NCI-H446 treated with DMSO at 0.1 percent for 48 hours (cell line): ENCODE data around the gene PJVK.
"Not testable (repeated sequence)": the region's sequence is repeated elsewhere in the genome, so short reads cannot be mapped to it uniquely, and the experiment has no call there.

Experiments
- DNase-seq: peaks from one replicate; lab custom pipeline; 2025; lab: John Stamatoyannopoulos, UW

Gene PJVK

GRCh38 chr2:178436662-178437061 is 14.5 kb upstream of the PJVK start:
- no peak for DNase-seq

GRCh38 chr2:178441426-178441825 is 9.8 kb upstream of the PJVK start:
- no peak for DNase-seq

DNA sequence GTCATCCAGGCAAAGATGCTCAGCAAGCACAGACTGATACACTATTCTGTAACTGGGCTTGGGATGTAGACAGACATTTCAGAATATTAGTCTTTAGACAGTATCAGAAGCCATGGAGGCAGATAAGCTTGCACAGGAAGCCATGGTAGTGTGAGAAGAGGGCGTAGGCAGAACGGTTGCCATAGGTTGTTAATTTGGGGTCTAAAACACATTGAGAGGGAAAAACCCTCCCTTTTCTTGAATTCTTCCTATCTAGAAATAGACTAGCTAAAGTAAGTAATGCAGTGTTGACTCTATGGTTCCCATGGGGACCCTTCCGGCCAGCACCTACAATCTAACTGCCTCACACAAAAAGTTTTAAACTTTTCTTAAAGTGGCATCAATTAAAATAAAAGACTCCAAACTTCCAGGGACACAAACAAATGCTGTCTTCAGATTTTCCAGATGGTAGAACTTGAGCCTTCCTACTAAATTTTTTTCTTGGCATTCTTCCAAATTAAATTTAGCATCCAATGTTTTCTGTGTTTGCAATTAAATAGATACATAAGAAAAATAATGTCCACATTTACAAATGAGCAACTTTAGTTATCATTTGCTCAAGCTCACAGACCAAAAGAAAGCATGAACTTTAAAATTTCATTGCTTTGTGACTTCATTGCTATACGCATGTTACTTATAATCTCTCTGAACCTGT is 2.1 kb upstream of the PJVK start:
- DNase-seq: no peak

GRCh38 chr2:178449700-178450523 is 1.3 kb upstream of the PJVK start:
- no peak for DNase-seq

GRCh38 chr2:178450524-178450773 is 729 bp upstream of the PJVK start:
- DNase-seq: no peak

GRCh38 chr2:178452334-178452733 is 1.2 kb downstream of the PJVK start:
- no peak for DNase-seq

DNA sequence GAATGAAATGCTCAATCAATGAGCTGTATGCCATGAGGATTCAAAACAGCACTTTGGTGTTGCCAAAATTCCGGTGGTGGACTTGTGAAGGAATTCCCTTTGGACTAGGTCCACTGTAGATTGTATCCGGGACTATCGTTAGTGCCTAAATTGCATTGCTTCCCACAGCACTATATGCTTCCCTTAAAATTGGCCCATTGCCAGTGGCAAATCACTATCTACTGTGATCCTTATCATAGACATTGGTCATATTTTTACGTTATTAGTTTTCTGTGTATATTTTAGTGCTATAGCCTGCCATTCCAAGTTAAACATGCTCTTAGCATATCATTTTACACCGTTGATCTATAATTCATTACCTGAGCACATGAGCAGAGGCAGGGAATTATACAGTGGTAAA is 1.7 kb downstream of the PJVK start:
- no peak for DNase-seq

DNA sequence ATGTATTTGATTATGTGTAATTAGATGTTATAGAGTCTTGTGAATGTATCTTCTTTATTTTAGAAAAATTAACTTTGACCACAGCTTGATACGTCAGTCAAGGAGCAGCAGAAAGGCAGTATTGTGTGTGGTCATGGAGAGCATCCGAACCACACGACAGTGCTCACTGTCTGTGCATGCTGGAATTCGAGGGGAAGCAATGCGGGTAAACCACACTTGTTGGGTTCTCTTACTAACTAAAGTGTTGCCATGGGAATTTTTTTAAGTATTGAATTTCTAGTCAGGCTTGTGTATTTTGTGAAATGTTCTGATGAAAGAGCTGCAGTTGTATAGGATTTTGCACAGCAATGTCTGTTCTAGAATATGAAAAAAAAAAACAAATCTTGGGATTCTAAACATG is 4.8 kb downstream of the PJVK start:
- no peak for DNase-seq

DNA sequence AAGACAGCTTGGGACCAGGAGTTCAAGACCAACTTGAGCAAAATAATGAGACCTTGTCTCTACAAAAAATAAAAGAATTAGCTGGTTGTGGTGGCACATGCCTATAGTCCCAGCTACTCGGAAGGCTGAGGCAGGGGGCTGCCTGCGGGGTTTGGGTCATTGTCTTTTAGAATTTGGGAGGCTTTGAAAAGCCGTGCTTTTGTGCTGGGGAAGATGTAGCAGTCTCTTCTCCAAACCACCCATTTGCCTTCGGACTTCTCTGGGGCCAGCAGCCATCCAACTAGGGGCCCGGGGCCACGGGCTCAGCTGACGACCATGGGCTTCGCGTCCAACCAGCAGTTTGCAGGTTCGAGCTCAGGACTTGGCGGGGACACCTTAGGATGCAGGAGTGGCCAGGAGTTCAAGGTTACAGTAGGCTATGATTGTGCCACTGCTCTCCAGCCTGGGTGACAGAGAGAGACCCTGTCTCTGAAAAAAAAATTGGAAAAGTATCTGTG is 6.3 kb downstream of the PJVK start:
- no peak for DNase-seq

DNA sequence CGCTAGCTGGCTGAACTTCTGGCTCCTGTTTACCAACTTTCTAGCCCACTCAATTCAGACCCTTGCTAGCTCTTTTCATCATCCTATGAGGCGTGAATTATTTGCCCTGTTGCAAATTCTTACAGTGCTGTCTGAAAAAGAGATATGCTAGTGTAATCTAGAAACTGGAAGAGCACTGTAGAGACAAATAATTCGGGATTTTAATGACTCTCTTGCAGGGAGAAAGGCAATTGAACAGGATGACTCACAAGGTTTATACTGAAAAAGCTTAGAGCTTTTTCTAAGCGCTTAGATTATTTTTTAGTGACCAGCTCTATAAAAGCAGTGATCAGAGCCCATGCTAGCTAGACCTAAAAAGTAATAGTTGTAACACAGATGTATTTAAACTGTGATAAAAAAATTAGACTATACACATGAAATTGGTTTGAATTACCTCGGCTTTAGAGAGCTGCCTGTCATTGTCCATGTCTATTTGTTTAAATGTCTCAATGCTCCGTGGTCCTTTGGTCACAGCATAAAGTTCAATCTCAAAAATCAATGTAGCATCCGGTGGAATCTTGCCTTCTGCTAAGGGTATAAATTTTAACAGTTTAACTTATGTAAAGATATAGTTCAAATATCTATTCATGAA is 18.2 kb downstream of the PJVK start:
- DNase-seq: no peak

- not testable (repeated sequence) for DNase-seq
Measured at GRCh38 chr2:178471313-178471712, 20.1 kb downstream of the PJVK start.

- DNase-seq: no peak
Measured at GRCh38 chr2:178473373-178473772, 22.2 kb downstream of the PJVK start.

- no peak for DNase-seq
Measured at GRCh38 chr2:178473931-178474330, 22.8 kb downstream of the PJVK start.

DNA sequence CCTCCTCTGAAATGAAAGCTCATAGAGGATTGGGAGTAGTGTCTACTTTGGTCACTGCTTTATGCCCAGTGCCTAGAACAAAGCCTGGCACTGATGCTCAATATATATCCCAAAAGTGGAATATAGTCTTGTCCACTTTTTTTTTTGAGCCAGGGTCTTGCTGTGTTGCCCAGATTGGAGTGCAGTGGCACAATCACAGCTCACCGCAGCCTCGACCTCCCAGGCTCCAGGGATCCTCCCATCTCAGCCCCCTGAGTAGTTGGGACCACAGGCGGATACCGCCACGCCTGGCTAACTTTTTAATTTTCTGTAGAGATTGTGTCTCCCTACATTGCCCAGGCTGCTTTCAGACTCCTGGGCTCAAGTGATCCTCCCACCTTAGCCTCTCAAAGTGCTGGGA is 23.4 kb downstream of the PJVK start:
- no peak for DNase-seq

DNA sequence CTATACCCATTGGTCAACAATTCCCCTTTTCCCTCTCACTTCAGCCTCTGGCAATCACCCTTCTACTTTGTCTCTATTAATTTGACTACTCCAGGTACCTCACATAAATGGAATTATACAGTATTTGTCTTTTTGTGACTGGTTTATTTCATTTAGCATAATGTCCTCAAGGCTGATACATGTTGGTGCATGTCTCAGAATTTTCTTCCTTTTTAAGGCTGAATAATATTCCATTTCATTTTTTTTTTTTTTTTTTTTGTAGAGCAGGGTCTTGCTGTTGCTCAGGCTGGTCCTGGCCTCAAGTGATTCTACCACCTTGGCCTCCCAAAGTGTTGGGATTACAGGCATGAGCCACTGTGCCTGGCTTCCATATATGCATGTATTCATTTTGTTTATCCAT is 25.3 kb downstream of the PJVK start:
- DNase-seq: no peak

- no peak for DNase-seq
Measured at GRCh38 chr2:178477443-178478129, 26.4 kb downstream of the PJVK start.

DNA sequence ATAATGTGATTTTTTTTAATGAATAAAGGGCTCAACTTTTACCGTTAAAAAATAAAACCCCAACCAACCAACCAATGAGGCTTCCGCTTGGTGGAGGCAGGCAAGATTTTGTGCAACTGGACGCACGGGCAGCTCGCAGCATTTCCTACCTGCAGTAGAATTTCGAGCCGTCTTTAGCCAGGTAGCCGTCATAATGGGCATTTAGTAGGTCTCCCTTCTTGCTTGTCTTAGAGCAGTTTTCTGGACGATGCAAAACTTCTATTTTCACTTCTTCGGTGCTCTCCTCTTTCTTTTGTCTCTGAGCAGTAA is 26.9 kb downstream of the PJVK start:
- no peak for DNase-seq

GRCh38 chr2:178478439-178479274 is 27.5 kb downstream of the PJVK start, which contains the start of gene FKBP7:
Gene FKBP7 (minus strand): TSS chr2:178478600. CDS start chr2:178478499, 101 bp downstream.
- peak; percentile 60 for DNase-seq

GRCh38 chr2:178479275-178479616 is 28.1 kb downstream of the PJVK start:
- no peak for DNase-seq

GRCh38 chr2:178479758-178480226 is 28.6 kb downstream of the PJVK start:
- DNase-seq: no peak
